Keratinocyte (primary cell): Measurements from ENCODE around the gene MAPK12. TPM values are rescaled to one million over a fixed set of nuclear protein-coding genes. Genes with fewer than 3 reads are reported as not detected.

Experiments used
- DNase-seq: peaks from one replicate; pipeline ENCODE4 v3.0.0-alpha.2; 2011; ENCODE audit warnings: low read depth, missing footprints, low spot score
- FAIRE-seq: peaks from 2 replicates; lab custom pipeline; 2011; peaks lifted over from hg19 to GRCh38; lab: Jason Lieb, UNC
- H2AFZ ChIP-seq: 2 replicates; pipeline ENCODE4 v1.6.0; 2012; ENCODE audit warnings: low read length, control low read depth, inconsistent platforms; ENCODE audit not compliant: control insufficient read depth
- H3K27ac ChIP-seq: 2 replicates; pipeline ENCODE4 v1.5.1; 2011; ENCODE audit warnings: low read length; ENCODE audit not compliant: control insufficient read depth, insufficient read depth
- H3K27me3 ChIP-seq: 3 replicates; pipeline ENCODE4 v1.6.0; 2011; ENCODE audit warnings: low read length; ENCODE audit not compliant: control insufficient read depth, insufficient read depth; ENCODE audit errors: extremely low read depth
- H3K36me3 ChIP-seq, 2 experiments: 2 replicates in 1 of 2; 3 replicates in 1 of 2; pipeline ENCODE4 v1.5.1; 2011; ENCODE audit warnings: low read length in 2 of 2, mild to moderate bottlenecking in 1 of 2; ENCODE audit not compliant: control insufficient read depth in 2 of 2, insufficient read depth in 2 of 2; ENCODE audit errors: extremely low read depth in 1 of 2
- H3K4me1 ChIP-seq: 3 replicates; pipeline ENCODE4 v1.5.1; 2011; ENCODE audit warnings: low read length; ENCODE audit not compliant: control insufficient read depth, insufficient read depth; ENCODE audit errors: extremely low read depth
- H3K4me2 ChIP-seq: 3 replicates; pipeline ENCODE4 v1.6.0; 2011; ENCODE audit warnings: low read depth, low read length; ENCODE audit not compliant: control insufficient read depth, insufficient read depth; ENCODE audit errors: extremely low read depth
- H3K4me3 ChIP-seq, 3 experiments: fragments of 200-600 bp in 1 of 3; sonication (generic) in 1 of 3; 2 replicates in 2 of 3; 3 replicates in 1 of 3; pipeline ENCODE4 v1.5.1; 2011 to 2016; ENCODE audit warnings: low read length in 3 of 3, mild to moderate bottlenecking in 3 of 3, control low read depth in 2 of 3, inconsistent platforms in 1 of 3, low read depth in 1 of 3, mixed read lengths in 1 of 3, mixed run types in 1 of 3, moderate library complexity in 1 of 3; ENCODE audit not compliant: control insufficient read depth in 2 of 3, insufficient read depth in 2 of 3; ENCODE audit errors: extremely low read depth in 1 of 3
- H3K79me2 ChIP-seq: 2 replicates; pipeline ENCODE4 v1.6.0; 2012; ENCODE audit warnings: low read length; ENCODE audit not compliant: control insufficient read depth, insufficient read depth
- H3K9ac ChIP-seq: 3 replicates; pipeline ENCODE4 v1.6.0; 2011; ENCODE audit warnings: low read length; ENCODE audit not compliant: control insufficient read depth, insufficient read depth; ENCODE audit errors: extremely low read depth
- H3K9me1 ChIP-seq: 3 replicates; pipeline ENCODE4 v1.6.0; 2011; ENCODE audit warnings: low read length; ENCODE audit not compliant: control insufficient read depth, insufficient read depth; ENCODE audit errors: extremely low read depth
- H3K9me3 ChIP-seq: 2 replicates; pipeline ENCODE4 v1.5.1; 2012; ENCODE audit warnings: low read depth, low read length; ENCODE audit not compliant: control insufficient read depth
- H4K20me1 ChIP-seq: 3 replicates; pipeline ENCODE4 v1.6.0; 2011; ENCODE audit warnings: low read length; ENCODE audit not compliant: control insufficient read depth, insufficient read depth; ENCODE audit errors: extremely low read depth
- EZH2 ChIP-seq: IDR thresholded peaks from one replicate; pipeline ENCODE4 v1.6.1; 2012; ENCODE audit warnings: inconsistent platforms, mild to moderate bottlenecking, low read length, moderate library complexity
- dilution Hi-C: fragments of 300-500 bp; cut with MboI; formaldehyde crosslinking; loops from one replicate; pipeline ENCODE4 v1.7.0; 2020; ENCODE audit warnings: low sequenced_read_pairs; ENCODE audit not compliant: extremely low pct_ligation_motif_present
- polyA plus RNA-seq, 5 experiments: library from polyadenylated mRNA; depleted of rRNA in 3 of 5; stranded (reverse) in 3 of 5; stranded (forward) in 1 of 5; unstranded in 1 of 5; fragments of >200 nt; gene quantifications; 1 replicate in 1 of 5; 2 replicates in 3 of 5; 3 replicates in 1 of 5; pipeline versions ENCODE4 v1.2.1 to v1.2.3, GENCODE V29; 2011 to 2012; ENCODE audit warnings: missing spikeins in 2 of 5, low read depth in 1 of 5, low replicate concordance in 1 of 5
- TF ChIP-seq, protein P1 (sequence below), 3 experiments: IDR thresholded peaks in 1 of 3; conservative IDR thresholded peaks in 1 of 3; optimal IDR thresholded peaks in 1 of 3; 2 replicates in 2 of 3; 3 replicates in 1 of 3; pipeline versions ENCODE3 to v1.5.1; 2011; ENCODE audit warnings: low read length in 3 of 3, mild to moderate bottlenecking in 3 of 3, moderate library complexity in 2 of 3, control low read depth in 1 of 3, inconsistent platforms in 1 of 3; ENCODE audit not compliant: insufficient read depth in 2 of 3; ENCODE audit errors: extremely low read depth in 1 of 3

The MAPK12 gene
- polyA plus RNA-seq, 1 donor (not counting 4 experiments of a cell fraction or from before 2014, with no cell fraction given): 10.1 TPM

DNA sequence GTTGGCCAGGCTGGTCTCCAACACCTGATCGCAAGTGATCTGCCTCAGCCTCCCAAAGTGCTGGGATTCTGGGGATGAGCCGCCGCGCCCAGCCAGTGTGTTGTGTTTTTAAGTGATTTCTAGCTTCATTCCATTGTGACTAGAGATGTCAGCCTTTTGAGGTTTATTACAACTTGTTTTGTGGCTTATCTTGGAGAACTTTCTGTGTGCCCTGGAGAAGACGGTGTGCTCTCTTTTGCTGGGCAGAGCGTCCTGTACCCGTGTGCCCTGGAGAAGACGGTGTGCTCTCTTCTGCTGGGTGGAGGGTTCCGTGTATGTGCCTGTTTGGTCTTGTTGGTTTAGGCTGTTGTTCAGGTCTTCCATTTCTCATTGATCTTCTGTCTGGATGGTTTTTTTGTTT lies 48.2 kb downstream of the MAPK12 start:
- peaks cover 6% of the 10 kb centered on the region for H3K4me1 ChIP-seq
- H3K9ac ChIP-seq: no peak overlapping the region
- H3K79me2 ChIP-seq: peaks cover 30% of the 10 kb centered on the region
- DNase-seq: no peak
- dilution Hi-C loops: no loop called here
- no peak overlapping the region for H3K4me3 ChIP-seq
- peaks cover 2% of the 10 kb centered on the region for H3K9me1 ChIP-seq
- no peaks in the 10 kb centered on the region for H3K27me3 ChIP-seq
- no peak overlapping the region for H2AFZ ChIP-seq
- no peak overlapping the region for H3K27ac ChIP-seq
- H4K20me1 ChIP-seq: peaks cover 10% of the 10 kb centered on the region
- H3K4me2 ChIP-seq: no peak overlapping the region
- peaks cover 16 to 44% of the 10 kb centered on the region in 2 experiments for H3K36me3 ChIP-seq
- H3K9me3 ChIP-seq: no peaks in the 10 kb centered on the region
- no peak for TF ChIP-seq EZH2
- TF ChIP-seq, protein P1, sequence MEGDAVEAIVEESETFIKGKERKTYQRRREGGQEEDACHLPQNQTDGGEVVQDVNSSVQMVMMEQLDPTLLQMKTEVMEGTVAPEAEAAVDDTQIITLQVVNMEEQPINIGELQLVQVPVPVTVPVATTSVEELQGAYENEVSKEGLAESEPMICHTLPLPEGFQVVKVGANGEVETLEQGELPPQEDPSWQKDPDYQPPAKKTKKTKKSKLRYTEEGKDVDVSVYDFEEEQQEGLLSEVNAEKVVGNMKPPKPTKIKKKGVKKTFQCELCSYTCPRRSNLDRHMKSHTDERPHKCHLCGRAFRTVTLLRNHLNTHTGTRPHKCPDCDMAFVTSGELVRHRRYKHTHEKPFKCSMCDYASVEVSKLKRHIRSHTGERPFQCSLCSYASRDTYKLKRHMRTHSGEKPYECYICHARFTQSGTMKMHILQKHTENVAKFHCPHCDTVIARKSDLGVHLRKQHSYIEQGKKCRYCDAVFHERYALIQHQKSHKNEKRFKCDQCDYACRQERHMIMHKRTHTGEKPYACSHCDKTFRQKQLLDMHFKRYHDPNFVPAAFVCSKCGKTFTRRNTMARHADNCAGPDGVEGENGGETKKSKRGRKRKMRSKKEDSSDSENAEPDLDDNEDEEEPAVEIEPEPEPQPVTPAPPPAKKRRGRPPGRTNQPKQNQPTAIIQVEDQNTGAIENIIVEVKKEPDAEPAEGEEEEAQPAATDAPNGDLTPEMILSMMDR (optimal IDR thresholded peaks at IDR 0.05 in 1 of 3, IDR thresholded peaks at IDR 0.05 in 1 of 3, conservative IDR thresholded peaks at IDR 0.05 in 1 of 3; ENCODE audit: extremely low read depth in 1 of 3, insufficient read depth in 2 of 3, low read length in 3 of 3): no peak
- FAIRE-seq: no peak

DNA sequence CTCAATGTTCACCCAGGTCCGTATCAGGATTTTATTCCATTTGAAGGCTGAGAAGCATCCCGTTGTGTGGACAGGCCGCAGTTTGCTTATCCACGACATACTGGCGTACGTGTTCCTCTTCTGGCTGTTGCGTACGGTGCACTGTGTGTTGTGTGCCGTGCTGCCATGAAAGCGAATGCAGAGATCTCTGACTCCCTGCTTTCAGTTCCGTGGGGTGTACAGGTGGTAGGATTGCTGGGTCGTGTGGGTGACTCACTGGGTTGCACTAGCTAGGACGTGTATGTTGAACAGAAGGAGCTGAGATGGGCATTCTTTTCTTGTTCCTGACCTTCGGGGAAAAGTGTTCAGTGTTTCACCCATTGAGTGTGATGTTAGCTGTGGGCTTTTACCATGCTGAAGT lies 50.3 kb downstream of the MAPK12 start:
- Histone ChIP-seq H3K79me2 (peaks cover 30% of the 10 kb centered on the region), H3K36me3 (peaks cover 25 to 37% of the 10 kb centered on the region in 2 experiments), H3K9ac (no peak overlapping the region), H3K9me1 (peaks cover 2% of the 10 kb centered on the region), H3K4me1 (peaks cover 6% of the 10 kb centered on the region), H2AFZ (no peak overlapping the region), H3K4me2 (no peak overlapping the region), H3K27ac (no peak overlapping the region), H4K20me1 (peaks cover 10% of the 10 kb centered on the region), H3K4me3 (no peak overlapping the region), H3K27me3 (no peaks in the 10 kb centered on the region), H3K9me3 (no peaks in the 10 kb centered on the region)
- dilution Hi-C loops: no loop called here
- DNase-seq (no peak), FAIRE-seq (peak; percentile 65)
- TF ChIP-seq, protein P1 (optimal IDR thresholded peaks at IDR 0.05 in 1 of 3, IDR thresholded peaks at IDR 0.05 in 1 of 3, conservative IDR thresholded peaks at IDR 0.05 in 1 of 3; ENCODE audit: extremely low read depth in 1 of 3, insufficient read depth in 2 of 3, low read length in 3 of 3): no peak
- TF ChIP-seq EZH2: no peak
